Activated CD4-positive, alpha-beta T cell treated with anti-CD3 and anti-CD28 coated beads for 36 hours (primary cell): Measurements from ENCODE around the gene TCP10L. TPM values are rescaled to one million over a fixed set of nuclear protein-coding genes. Genes with fewer than 3 reads are reported as not detected.

Source experiments
- ATAC-seq: fragments of 200-7000 bp; cut with Tn5 transposase; one replicate; pipeline ENCODE4 v1.10.0; 2021; ENCODE audit warnings: mild to moderate bottlenecking, moderate library complexity
- CTCF ChIA-PET: fragments of 350-600 bp; sonication (Branson Sonifier 250); formaldehyde crosslinking; loops from one replicate; lab custom pipeline; 2021; ENCODE audit warnings: antibody characterized with exemption; lab: Charles Lee
- POLR2A ChIA-PET: fragments of 350-600 bp; sonication (Branson Sonifier 250); formaldehyde crosslinking; loops from one replicate; lab custom pipeline; 2021; ENCODE audit warnings: antibody characterized with exemption, inconsistent platforms; lab: Charles Lee
- DNase-seq: peaks from one replicate; pipeline ENCODE4 v3.0.0-alpha.2; 2020
- H3K27ac Mint-ChIP-seq: one replicate; pipeline ENCODE4 v1.8.0; 2021; ENCODE audit warnings: mixed read lengths
- H3K27me3 Mint-ChIP-seq: one replicate; pipeline ENCODE4 v1.8.0; 2021; ENCODE audit warnings: mixed read lengths
- H3K36me3 Mint-ChIP-seq: one replicate; pipeline ENCODE4 v1.8.0; 2021; ENCODE audit warnings: low read depth, mixed read lengths
- H3K4me1 Mint-ChIP-seq: one replicate; pipeline ENCODE4 v1.8.0; 2021; ENCODE audit warnings: mixed read lengths
- H3K4me3 Mint-ChIP-seq: one replicate; pipeline ENCODE4 v1.8.0; 2021; ENCODE audit warnings: mild to moderate bottlenecking, moderate library complexity, mixed read lengths
- H3K9me3 Mint-ChIP-seq: one replicate; pipeline ENCODE4 v1.8.0; 2021; ENCODE audit warnings: low read depth, mixed read lengths
- intact Hi-C, 2 experiments: fragments of 100-400 bp; cut with DNase I in 1 of 2; cut with micrococcal nuclease in 1 of 2; formaldehyde crosslinking; loops; one replicate each; pipeline versions ENCODE4 v1.14.2 to v1.15.1; 2022 to 2024; cut with DNase I, micrococcal nuclease
- total RNA-seq, 2 experiments: library from RNA; stranded (reverse); gene quantifications; one replicate each; pipeline ENCODE4 v1.2.3, GENCODE V29; 2021

The TCP10L gene
- total RNA-seq, 2 experiments from 2014 or later = 0.96 to 1.2 TPM

GRCh38 chr21:32605469-32605868 is 20.1 kb upstream of the TCP10L start:
- no peaks in the 10 kb centered on the region for H3K27me3 Mint-ChIP-seq
- peaks cover 3% of the 10 kb centered on the region for H3K4me1 Mint-ChIP-seq
- intact Hi-C loops = no loop called here
- DNase-seq = no peak
- CTCF ChIA-PET = interaction anchor here (1.1 to 1.4 kb wide), 3 partner anchors 9 to 202 kb away, joined by 3 to 4 read pairs (median 4); no protein-coding TSS in a partner anchor
- POLR2A ChIA-PET = no interaction called here
- H3K27ac Mint-ChIP-seq = no peak overlapping the region
- no peak for ATAC-seq
- peaks cover 55% of the 10 kb centered on the region for H3K36me3 Mint-ChIP-seq
- no peaks in the 10 kb centered on the region for H3K9me3 Mint-ChIP-seq
- no peak overlapping the region for H3K4me3 Mint-ChIP-seq

- peaks cover 58% of the 10 kb centered on the region for H3K36me3 Mint-ChIP-seq
- H3K27ac Mint-ChIP-seq = no peak overlapping the region
- no peaks in the 10 kb centered on the region for H3K4me1 Mint-ChIP-seq
- ATAC-seq = no peak
- ChIA-PET POLR2A (no interaction called here), CTCF (interaction anchor here (1.0 to 1.4 kb wide), 4 partner anchors 8 to 195 kb away, joined by 3 to 4 read pairs (median 3); no protein-coding TSS in a partner anchor)
- H3K9me3 Mint-ChIP-seq = no peaks in the 10 kb centered on the region
- no peak for DNase-seq
- intact Hi-C loops = loop anchor here in 1 of 2 experiments (5.0 kb wide), 1 partner anchor 737 kb away; no protein-coding TSS in a partner anchor
- no peak overlapping the region for H3K4me3 Mint-ChIP-seq
- H3K27me3 Mint-ChIP-seq = no peaks in the 10 kb centered on the region
These were observed 19.1 kb upstream of the TCP10L start for GRCh38 chr21:32604464-32604863.

GRCh38 chr21:32603131-32603530 is 17.8 kb upstream of the TCP10L start:
- ChIA-PET POLR2A (no interaction called here), CTCF (no interaction called here)
- ATAC-seq (no peak), DNase-seq (no peak)
- H3K36me3 Mint-ChIP-seq = peaks cover 56% of the 10 kb centered on the region
- intact Hi-C loops = loop anchor here in 1 of 2 experiments (5.0 kb wide), 1 partner anchor 736 kb away; no protein-coding TSS in a partner anchor
- H3K9me3 Mint-ChIP-seq = no peaks in the 10 kb centered on the region
- no peak overlapping the region for H3K27ac Mint-ChIP-seq
- no peaks in the 10 kb centered on the region for H3K27me3 Mint-ChIP-seq
- no peak overlapping the region for H3K4me3 Mint-ChIP-seq
- H3K4me1 Mint-ChIP-seq = no peaks in the 10 kb centered on the region

GRCh38 chr21:32602099-32602498 is 16.8 kb upstream of the TCP10L start:
- CTCF ChIA-PET = interaction anchor here (0.9 to 4.8 kb wide), 13 partner anchors 8 to 229 kb away, joined by 3 to 106 read pairs (median 6); partner anchors contain the start of genes EVA1C and URB1
- POLR2A ChIA-PET = no interaction called here
- ATAC-seq (no peak), DNase-seq (no peak)
- no peak overlapping the region for H3K4me3 Mint-ChIP-seq
- no peaks in the 10 kb centered on the region for H3K27me3 Mint-ChIP-seq
- H3K4me1 Mint-ChIP-seq = peaks cover 4% of the 10 kb centered on the region
- peaks cover 51% of the 10 kb centered on the region for H3K36me3 Mint-ChIP-seq
- H3K27ac Mint-ChIP-seq = no peak overlapping the region
- no peaks in the 10 kb centered on the region for H3K9me3 Mint-ChIP-seq
- intact Hi-C loops = loop anchor here in 1 of 2 experiments (5.0 kb wide), 1 partner anchor 735 kb away; no protein-coding TSS in a partner anchor

- Mint-ChIP-seq H3K36me3 (peaks cover 40% of the 10 kb centered on the region), H3K4me1 (peaks cover 12% of the 10 kb centered on the region), H3K4me3 (no peak overlapping the region), H3K9me3 (no peaks in the 10 kb centered on the region), H3K27me3 (no peaks in the 10 kb centered on the region), H3K27ac (no peak overlapping the region)
- CTCF ChIA-PET = interaction anchor here (0.6 to 4.8 kb wide), 9 partner anchors 10 to 273 kb away, joined by 3 to 106 read pairs (median 5); no protein-coding TSS in a partner anchor
- POLR2A ChIA-PET = no interaction called here
- intact Hi-C loops = no loop called here
- DNase-seq = no peak
- ATAC-seq = no peak
These were observed 14.2 kb upstream of the TCP10L start for GRCh38 chr21:32599526-32599925.

GRCh38 chr21:32599091-32599490 is 13.8 kb upstream of the TCP10L start:
- intact Hi-C loops = no loop called here
- Mint-ChIP-seq H3K27ac (no peak overlapping the region), H3K9me3 (no peaks in the 10 kb centered on the region), H3K27me3 (no peaks in the 10 kb centered on the region), H3K4me1 (peaks cover 12% of the 10 kb centered on the region), H3K36me3 (peaks cover 36% of the 10 kb centered on the region), H3K4me3 (no peak overlapping the region)
- ATAC-seq = no peak
- no peak for DNase-seq
- POLR2A ChIA-PET = interaction anchor here (0.6 kb wide), 1 partner anchor 301 kb away, joined by 3 read pairs; no protein-coding TSS in a partner anchor
- CTCF ChIA-PET = interaction anchor here (0.7 to 4.8 kb wide), 8 partner anchors 11 to 194 kb away, joined by 3 to 106 read pairs (median 4); no protein-coding TSS in a partner anchor

- Mint-ChIP-seq H3K9me3 (no peaks in the 10 kb centered on the region), H3K27ac (peak overlapping the region; percentile 71), H3K4me1 (peaks cover 12% of the 10 kb centered on the region), H3K27me3 (no peaks in the 10 kb centered on the region), H3K36me3 (peaks cover 21% of the 10 kb centered on the region), H3K4me3 (no peak overlapping the region)
- intact Hi-C loops = no loop called here
- ChIA-PET POLR2A (no interaction called here), CTCF (interaction anchor here (0.8 to 2.2 kb wide), 2 partner anchors 10 to 194 kb away, joined by 3 to 13 read pairs; no protein-coding TSS in a partner anchor)
- ATAC-seq (peak; percentile 50), DNase-seq (peak; percentile 39)
These were observed 11.9 kb upstream of the TCP10L start for GRCh38 chr21:32597205-32597604.

GRCh38 chr21:32595431-32595830 is 10.1 kb upstream of the TCP10L start:
- no peaks in the 10 kb centered on the region for H3K27me3 Mint-ChIP-seq
- H3K4me1 Mint-ChIP-seq = peaks cover 12% of the 10 kb centered on the region
- CTCF ChIA-PET = interaction anchor here (1.2 to 2.2 kb wide), 3 partner anchors 9 to 193 kb away, joined by 4 to 13 read pairs (median 4); no protein-coding TSS in a partner anchor
- POLR2A ChIA-PET = no interaction called here
- intact Hi-C loops = no loop called here
- ATAC-seq = no peak
- no peak for DNase-seq
- peaks cover 16% of the 10 kb centered on the region for H3K36me3 Mint-ChIP-seq
- H3K27ac Mint-ChIP-seq = no peak overlapping the region
- no peak overlapping the region for H3K4me3 Mint-ChIP-seq
- no peaks in the 10 kb centered on the region for H3K9me3 Mint-ChIP-seq

- Mint-ChIP-seq H3K27me3 (no peaks in the 10 kb centered on the region), H3K4me3 (no peak overlapping the region), H3K4me1 (peaks cover 12% of the 10 kb centered on the region), H3K9me3 (no peaks in the 10 kb centered on the region), H3K36me3 (peaks cover 7% of the 10 kb centered on the region), H3K27ac (no peak overlapping the region)
- ATAC-seq (no peak), DNase-seq (no peak)
- ChIA-PET CTCF (interaction anchor here (0.8 to 0.9 kb wide), 2 partner anchors 11 to 190 kb away, joined by 3 read pairs; no protein-coding TSS in a partner anchor), POLR2A (no interaction called here)
- intact Hi-C loops = no loop called here
These were observed 8.4 kb upstream of the TCP10L start for GRCh38 chr21:32593690-32594089.

- CTCF ChIA-PET = interaction anchor here (0.8 to 0.9 kb wide), 2 partner anchors 12 to 190 kb away, joined by 3 read pairs; no protein-coding TSS in a partner anchor
- no peaks in the 10 kb centered on the region for H3K27me3 Mint-ChIP-seq
- H3K27ac Mint-ChIP-seq = no peak overlapping the region
- ATAC-seq (no peak), DNase-seq (no peak)
- peaks cover 12% of the 10 kb centered on the region for H3K4me1 Mint-ChIP-seq
- intact Hi-C loops = no loop called here
- no peak overlapping the region for H3K4me3 Mint-ChIP-seq
- peaks cover 7% of the 10 kb centered on the region for H3K36me3 Mint-ChIP-seq
- H3K9me3 Mint-ChIP-seq = no peaks in the 10 kb centered on the region
- POLR2A ChIA-PET = no interaction called here
These were observed 7.7 kb upstream of the TCP10L start for GRCh38 chr21:32592929-32593502.

GRCh38 chr21:32590130-32590529 is 4.8 kb upstream of the TCP10L start:
- CTCF ChIA-PET = interaction anchor here (1.2 kb wide), 2 partner anchors 11 to 186 kb away, joined by 5 read pairs; no protein-coding TSS in a partner anchor
- ATAC-seq = no peak

More at GRCh38 chr21:32590130-32590529, 4.8 kb upstream of the TCP10L start:
- Mint-ChIP-seq H3K4me3 (no peak overlapping the region), H3K27me3 (no peaks in the 10 kb centered on the region), H3K36me3 (no peaks in the 10 kb centered on the region), H3K9me3 (no peaks in the 10 kb centered on the region), H3K4me1 (no peaks in the 10 kb centered on the region), H3K27ac (no peak overlapping the region)
- POLR2A ChIA-PET = no interaction called here
- no peak for DNase-seq
- intact Hi-C loops = no loop called here
